B cell (primary cell): ENCODE measurements around the gene EGLN1. TPM values are rescaled to one million over a fixed set of nuclear protein-coding genes. Genes with fewer than 3 reads are reported as not detected.
A peak's percentile ranks its signal among the peaks of the same experiment; 100 is the strongest.

Experiments
- ATAC-seq: fragments of 200-7000 bp; cut with Tn5 transposase; one replicate; pipeline ENCODE4 v1.10.0; 2021; ENCODE audit warnings: low read depth, mild to moderate bottlenecking, moderate number of reproducible peaks, moderate library complexity
- CTCF ChIA-PET: fragments of 350-600 bp; sonication (Branson Sonifier 250); formaldehyde crosslinking; loops from one replicate; lab custom pipeline; 2021; ENCODE audit warnings: antibody characterized with exemption, inconsistent platforms; lab: Charles Lee
- POLR2A ChIA-PET: fragments of 350-600 bp; sonication (Branson Sonifier 250); formaldehyde crosslinking; loops from one replicate; lab custom pipeline; 2021; ENCODE audit warnings: antibody characterized with exemption; lab: Charles Lee
- DNase-seq: peaks from one replicate; pipeline ENCODE4 v3.0.0; 2013
- H2AFZ ChIP-seq: 2 replicates; pipeline ENCODE4 v1.6.1; 2012; ENCODE audit warnings: mild to moderate bottlenecking, low read depth, low read length; ENCODE audit not compliant: insufficient read depth, poor library complexity, severe bottlenecking
- H3K27ac ChIP-seq, 2 donors: 1 replicate in 1 of 2; 2 replicates in 1 of 2; pipeline ENCODE4 v1.5.1; 2012 to 2013; ENCODE audit warnings: low read length in 2 of 2, mild to moderate bottlenecking in 2 of 2, moderate library complexity in 1 of 2
- H3K27me3 ChIP-seq, 4 experiments: fragments of 200-600 bp in 1 of 4; sonication (generic) in 1 of 4; replicated peaks in 1 of 4; 1 replicate in 2 of 4; 2 replicates in 2 of 4; pipeline versions ENCODE4 v1.6.1 to v1.7.0; 2013 to 2016; ENCODE audit warnings: low read length in 3 of 4, mild to moderate bottlenecking in 2 of 4, mixed read lengths in 1 of 4, moderate library complexity in 1 of 4; ENCODE audit not compliant: insufficient read depth in 4 of 4, control insufficient read depth in 3 of 4; ENCODE audit errors: control extremely low read depth in 1 of 4
- H3K36me3 ChIP-seq, 2 experiments: replicated peaks in 1 of 2; 1 replicate in 1 of 2; 2 replicates in 1 of 2; pipeline versions ENCODE4 v1.6.1 to v1.7.1; 2013; ENCODE audit warnings: low read length in 1 of 2; ENCODE audit not compliant: insufficient read depth in 2 of 2, control insufficient read depth in 1 of 2; ENCODE audit errors: control extremely low read depth in 1 of 2, extremely low read depth in 1 of 2
- H3K4me1 ChIP-seq, 2 donors: fragments of 200-600 bp in 1 of 2; sonication (generic) in 1 of 2; 1 replicate in 1 of 2; 2 replicates in 1 of 2; pipeline versions ENCODE4 v1.5.1 to v1.6.1; 2013 to 2017; ENCODE audit warnings: low read length in 2 of 2; ENCODE audit not compliant: control insufficient read depth in 2 of 2, insufficient read depth in 2 of 2
- H3K4me2 ChIP-seq: replicated peaks from 2 replicates; pipeline ENCODE3; 2012; ENCODE audit warnings: mild to moderate bottlenecking, low read depth, low read length; ENCODE audit not compliant: poor library complexity, severe bottlenecking
- H3K4me3 ChIP-seq, 5 experiments: fragments of 200-600 bp in 1 of 5; sonication (generic) in 1 of 5; 1 replicate in 3 of 5; 2 replicates in 2 of 5; pipeline versions ENCODE4 v1.5.1 to v1.7.0; 2011 to 2016; ENCODE audit warnings: low read length in 4 of 5, mild to moderate bottlenecking in 4 of 5, low read depth in 2 of 5, control low read depth in 1 of 5, moderate library complexity in 1 of 5; ENCODE audit not compliant: insufficient read depth in 1 of 5; ENCODE audit errors: control extremely low read depth in 1 of 5, extremely low read depth in 1 of 5
- H3K79me2 ChIP-seq: fragments of 200-600 bp; sonication (generic); one replicate; pipeline ENCODE4 v1.6.0; 2016; ENCODE audit warnings: low read length; ENCODE audit not compliant: control insufficient read depth, insufficient read depth
- H3K9ac ChIP-seq: fragments of 200-600 bp; sonication (generic); 2 replicates; pipeline ENCODE4 v1.6.1; 2017; ENCODE audit warnings: mild to moderate bottlenecking, low read length, moderate library complexity
- H3K9me3 ChIP-seq, 3 donors: one replicate each; pipeline versions ENCODE4 v1.6.1 to v1.7.1; 2013; ENCODE audit warnings: low read length in 2 of 3; ENCODE audit not compliant: control insufficient read depth in 2 of 3, insufficient read depth in 1 of 3; ENCODE audit errors: control extremely low read depth in 1 of 3
- H4K20me1 ChIP-seq: 2 replicates; pipeline ENCODE4 v1.6.0; 2012; ENCODE audit warnings: mild to moderate bottlenecking, low read length; ENCODE audit not compliant: insufficient read depth, control insufficient read depth, poor library complexity, severe bottlenecking
- H3K27ac Mint-ChIP-seq: one replicate; pipeline ENCODE4 v1.8.0; 2021; ENCODE audit warnings: mixed read lengths
- H3K27me3 Mint-ChIP-seq: one replicate; pipeline ENCODE4 v1.8.0; 2021; ENCODE audit warnings: mixed read lengths
- H3K4me1 Mint-ChIP-seq: one replicate; pipeline ENCODE4 v1.8.0; 2021; ENCODE audit warnings: mixed read lengths
- H3K4me3 Mint-ChIP-seq: one replicate; pipeline ENCODE4 v1.8.0; 2021; ENCODE audit warnings: mixed read lengths
- H3K9me3 Mint-ChIP-seq: one replicate; pipeline ENCODE4 v1.8.0; 2022; ENCODE audit warnings: mixed read lengths; ENCODE audit not compliant: insufficient read depth
- CTCF ChIP-seq: fragments of 200-600 bp; IDR thresholded peaks from one replicate; pipeline ENCODE4 v1.8.0; 2022; ENCODE audit warnings: antibody characterized with exemption, mild to moderate bottlenecking
- EZH2 ChIP-seq: IDR thresholded peaks from 2 replicates; pipeline ENCODE4 v1.6.1; 2012; ENCODE audit warnings: borderline replicate concordance, low read depth, mild to moderate bottlenecking, moderate library complexity, low read length; ENCODE audit not compliant: insufficient read depth, poor library complexity, severe bottlenecking
- WGBS: methylation state at CpG from one replicate; pipeline ENCODE4 v1.1.5; 2013; ENCODE audit warnings: missing lambda C conversion rate; ENCODE audit not compliant: insufficient coverage; 5-methylcytosine and 5-hydroxymethylcytosine counted together
- intact Hi-C: fragments of 100-400 bp; cut with micrococcal nuclease; formaldehyde crosslinking; loops from one replicate; pipeline ENCODE4 v1.10.0; 2022
- polyA plus RNA-seq: library from polyadenylated mRNA; depleted of rRNA; stranded (reverse); fragments of >200 nt; gene quantifications from 2 replicates; pipeline ENCODE4 v1.2.3, GENCODE V29; 2012
- total RNA-seq, 2 donors: library from RNA; stranded (reverse); fragments of 120-200 nt in 1 of 2; gene quantifications; 1 replicate in 1 of 2; 2 replicates in 1 of 2; pipeline versions ENCODE4 v1.2.3 to v1.2.4, GENCODE V29; 2013 to 2022

The EGLN1 gene
- total and polyA plus RNA-seq, 2 donors (not counting 1 experiment from before 2014, with no cell fraction given): 7.5 to 18.5 TPM

GRCh38 chr1:231337472-231338269, 84.4 kb downstream of the EGLN1 start, which contains the start of gene EXOC8:
EXOC8 (minus strand) TSS chr1:231337852; CDS start chr1:231337745, 107 bp downstream.
- WGBS: under 1% methylated on average over 74 of the region's 74 CpGs
- TF ChIP-seq CTCF: no peak
- no peak for TF ChIP-seq EZH2
- peak; percentile 83 for ATAC-seq
- Mint-ChIP-seq H3K27me3 (peaks cover 3% of the 10 kb centered on the region), H3K4me1 (peaks cover 59% of the 10 kb centered on the region), H3K4me3 (peak within 1 kb of the TSS; percentile 99), H3K9me3 (no peaks in the 10 kb centered on the region), H3K27ac (peak within 1 kb of the TSS; percentile 100)
- peak within 1 kb of the TSS; percentile 88 for H3K4me2 ChIP-seq
- ChIA-PET CTCF (interaction anchor here (0.8 to 2.5 kb wide), 10 partner anchors 16 to 1830 kb away, joined by 3 to 11 read pairs (median 5); partner anchors contain the start of genes EGLN1, NUP133 and TSNAX), POLR2A (interaction anchor here (0.6 to 1.3 kb wide), 4 partner anchors 84 to 1614 kb away, joined by 3 to 10 read pairs (median 6); partner anchors contain the start of gene TSNAX)
- peaks cover 27% of the 10 kb centered on the region for H4K20me1 ChIP-seq
- DNase-seq: peak; percentile 99
- H3K79me2 ChIP-seq: peaks cover 84% of the 10 kb centered on the region
- peaks cover 46 to 54% of the 10 kb centered on the region in 2 donors for H3K4me1 ChIP-seq
- peak within 1 kb of the TSS; percentile 68 to 96 (median 94) for H3K4me3 ChIP-seq
- H3K27ac ChIP-seq: peak within 1 kb of the TSS; percentile 93 to 99
- H3K27me3 ChIP-seq: no peaks in the 10 kb centered on the region
- intact Hi-C loops: loop anchor here (1.0 kb wide), 5 partner anchors 20 to 695 kb away; partner anchors contain the start of genes COG2, EGLN1, GNPAT and TSNAX
- peak within 1 kb of the TSS; percentile 99 for H3K9ac ChIP-seq
- peak within 1 kb of the TSS; percentile 99 for H2AFZ ChIP-seq
- H3K36me3 ChIP-seq: peaks cover 0 to 7% of the 10 kb centered on the region in 2 experiments
- H3K9me3 ChIP-seq: peaks cover 0 to 10% (median 0%) of the 10 kb centered on the region in 3 donors
